8988T (cell line): ENCODE measurements around the gene B3GNT8.
"Not testable (repeated sequence)": the region's sequence is repeated elsewhere in the genome, so short reads cannot be mapped to it uniquely, and the experiment has no call there.

Experiments used
- DNase-seq: peaks from one replicate; pipeline ENCODE4 v3.0.0; 2011

Gene B3GNT8

GRCh38 chr19:41426952-41427646 is at the start of gene B3GNT8:
Gene B3GNT8, minus strand, starts transcription at chr19:41427374. Its CDS starts 596 bp downstream, at chr19:41426778.
- no peak for DNase-seq

- no peak for DNase-seq
These were observed 49.4 kb upstream of the B3GNT8 start for GRCh38 chr19:41476583-41476982.

- not testable (repeated sequence) for DNase-seq
These were observed 36.4 kb upstream of the B3GNT8 start for GRCh38 chr19:41463257-41464256.

GRCh38 chr19:41462497-41462896 is 35.3 kb upstream of the B3GNT8 start:
- DNase-seq: no peak

- DNase-seq: no peak
These were observed 30.1 kb upstream of the B3GNT8 start for GRCh38 chr19:41457241-41457640.

- no peak for DNase-seq
These were observed 29.3 kb upstream of the B3GNT8 start for GRCh38 chr19:41456342-41456918.

GRCh38 chr19:41455936-41456335 is 28.8 kb upstream of the B3GNT8 start:
- no peak for DNase-seq

- no peak for DNase-seq
These were observed 25.6 kb upstream of the B3GNT8 start for GRCh38 chr19:41452584-41453275.

- DNase-seq: no peak
These were observed 22.6 kb upstream of the B3GNT8 start for GRCh38 chr19:41449865-41450178.

- peak; percentile 55 for DNase-seq
These were observed 22.1 kb upstream of the B3GNT8 start for GRCh38 chr19:41449079-41449864.

- DNase-seq: no peak
These were observed 20.7 kb upstream of the B3GNT8 start for GRCh38 chr19:41447732-41448332.

GRCh38 chr19:41445575-41445974 is 18.4 kb upstream of the B3GNT8 start:
- no peak for DNase-seq

- no peak for DNase-seq
These were observed 16.8 kb upstream of the B3GNT8 start for GRCh38 chr19:41443813-41444455.

GRCh38 chr19:41442473-41443355 is 15.5 kb upstream of the B3GNT8 start, which contains the start of gene ERICH4:
Gene ERICH4, plus strand, starts transcription at chr19:41443156. Its CDS starts 14 bp downstream, at chr19:41443170.
- DNase-seq: no peak

GRCh38 chr19:41441321-41441945 is 14.3 kb upstream of the B3GNT8 start:
- DNase-seq: no peak

GRCh38 chr19:41439441-41440222 is 12.5 kb upstream of the B3GNT8 start, which contains the start of gene DMAC2:
Gene DMAC2, minus strand, starts transcription at chr19:41439912. Its CDS starts 13 bp downstream, at chr19:41439899.
- peak; percentile 77 for DNase-seq

- no peak for DNase-seq
These were observed 10.9 kb upstream of the B3GNT8 start for GRCh38 chr19:41437944-41438574.

GRCh38 chr19:41436674-41436951 is 9.4 kb upstream of the B3GNT8 start:
- DNase-seq: no peak
